Pancreas (tissue), 10 donors: Measurements from ENCODE around the gene PDCD1. TPM values are rescaled to one million over a fixed set of nuclear protein-coding genes. Genes with fewer than 3 reads are reported as not detected.
A peak's percentile ranks its signal among the peaks of the same experiment; 100 is the strongest.

ENCODE experiments used
- ATAC-seq, 4 donors: fragments of 200-7000 bp; cut with Tn5 transposase; one replicate each; pipeline versions ENCODE4 v1.8.0 to v1.9.1; 2020; ENCODE audit warnings: mild to moderate bottlenecking in 4 of 4, moderate library complexity in 4 of 4
- DNase-seq, 6 donors: peaks; one replicate each; pipeline ENCODE4 v3.0.0-alpha.2; 2020
- FAIRE-seq: peaks from 2 replicates; lab custom pipeline; 2012; peaks lifted over from hg19 to GRCh38; lab: Jason Lieb, UNC
- H3K27ac ChIP-seq, 4 donors: fragments of 200-600 bp; sonication (generic); 1 replicate in 3 of 4; 2 replicates in 1 of 4; pipeline versions ENCODE4 v1.5.0 to v1.8.0; 2020
- H3K27me3 ChIP-seq, 4 donors: fragments of 200-600 bp; one replicate each; pipeline ENCODE4 v1.8.0; 2021
- H3K36me3 ChIP-seq, 3 donors: fragments of 200-600 bp; sonication (generic) in 1 of 3; one replicate each; pipeline versions ENCODE4 v1.5.0 to v1.8.0; 2020 to 2021
- H3K4me1 ChIP-seq, 3 donors: fragments of 200-600 bp; one replicate each; pipeline ENCODE4 v1.8.0; 2021
- H3K4me3 ChIP-seq, 4 donors: fragments of 200-600 bp; sonication (generic) in 2 of 4; one replicate each; pipeline versions ENCODE4 v1.5.0 to v1.8.0; 2020 to 2021
- H3K9me3 ChIP-seq, 4 donors: fragments of 200-600 bp; one replicate each; pipeline ENCODE4 v1.8.0; 2021
- CTCF ChIP-seq, 4 donors: fragments of 200-600 bp; sonication (generic) in 3 of 4; IDR thresholded peaks; one replicate each; pipeline versions ENCODE4 v1.5.0 to v1.8.0; 2021; ENCODE audit warnings: antibody characterized with exemption in 4 of 4
- WGBS, 2 donors: extraction: QIAGEN DNeasy Blood & Tissue Kit; methylation state at CpG; one replicate each; pipeline ENCODE4 v1.1.7; 2013; 5-methylcytosine and 5-hydroxymethylcytosine counted together
- intact Hi-C, 3 donors: fragments of 100-400 bp; cut with DNase I; formaldehyde crosslinking; loops; one replicate each; pipeline versions ENCODE4 v1.11.1 to v1.14.2; 2022
- polyA plus RNA-seq, 2 donors: library from polyadenylated mRNA; stranded (reverse); fragments of 200-250 nt; gene quantifications; one replicate each; pipeline ENCODE4 v1.2.3, GENCODE V29; 2013
- total RNA-seq, 6 donors: library from RNA; stranded (reverse); fragmentation: NEBNext Ultra II Directional in 4 of 6; extraction: Animal tissue kit (Norgen Biotek cat#: 25700) in 4 of 6; gene quantifications; one replicate each; pipeline versions ENCODE4 v1.2.1 to v1.2.4, GENCODE V29; 2021 to 2023
- donor health status: healthy with polysubstance abuse.
- donor health status: DM: no; HTN: no; CAD: no; lungs with moderate emphysema.
- donor health status: DM: no; HTN: no; CAD: no.
- donor health status: control.
- donor health status: control.
- donor health status: Bipolar disorder and iron deficiency.
- donor health status: DM: yes; HTN: yes; CAD: no.
- donor health status: DM: no; HTN: no; CAD: no.
- donor health status: DM: no; HTN: no; CAD: no.
- donor health status: DM: yes; HTN: yes; CAD: no.

Gene PDCD1
- total and polyA plus RNA-seq, 8 donors: 0.09 to 0.63 (median 0.23) TPM; not detected in 1

GRCh38 chr2:241862775-241863535 lies 4.3 kb upstream of the PDCD1 start:
- Histone ChIP-seq H3K27me3 (peaks cover 0 to 5% (median 0%) of the 10 kb centered on the region in 4 donors), H3K9me3 (no peaks in the 10 kb centered on the region), H3K4me3 (no peak overlapping the region), H3K4me1 (no peaks in the 10 kb centered on the region), H3K27ac (no peak overlapping the region), H3K36me3 (no peaks in the 10 kb centered on the region)
- 67 to 80% methylated on average over 22 of the region's 22 CpGs for WGBS, 2 donors
- DNase-seq: peak in 1 of 6 donors; percentile 17
- intact Hi-C loops: no loop called here
- no peak for FAIRE-seq
- TF ChIP-seq CTCF (IDR thresholded peaks at IDR 0.05): no peak
- ATAC-seq: no peak

GRCh38 chr2:241862093-241862492 lies 3.4 kb upstream of the PDCD1 start:
- H3K27ac ChIP-seq: no peak overlapping the region
- H3K27me3 ChIP-seq: peaks cover 0 to 5% (median 0%) of the 10 kb centered on the region in 4 donors
- WGBS, 2 donors: 73 to 74% methylated on average over 8 of the region's 8 CpGs
- intact Hi-C loops: no loop called here
- no peaks in the 10 kb centered on the region for H3K4me1 ChIP-seq
- FAIRE-seq: no peak
- DNase-seq: peak in 2 of 6 donors; percentile 24 to 28
- H3K36me3 ChIP-seq: no peaks in the 10 kb centered on the region
- no peak overlapping the region for H3K4me3 ChIP-seq
- TF ChIP-seq CTCF (IDR thresholded peaks at IDR 0.05): no peak
- ATAC-seq: no peak
- no peaks in the 10 kb centered on the region for H3K9me3 ChIP-seq

- H3K4me1 ChIP-seq: no peaks in the 10 kb centered on the region
- FAIRE-seq: no peak
- 86 to 92% methylated on average over 1 of the region's 1 CpG for WGBS, 2 donors
- no peak for TF ChIP-seq CTCF (IDR thresholded peaks at IDR 0.05)
- intact Hi-C loops: no loop called here
- no peaks in the 10 kb centered on the region for H3K36me3 ChIP-seq
- no peak overlapping the region for H3K27ac ChIP-seq
- H3K9me3 ChIP-seq: no peaks in the 10 kb centered on the region
- peaks cover 0 to 5% (median 0%) of the 10 kb centered on the region in 4 donors for H3K27me3 ChIP-seq
- no peak for DNase-seq
- no peak overlapping the region for H3K4me3 ChIP-seq
- ATAC-seq: no peak
Observed at GRCh38 chr2:241861264-241861663, 2.6 kb upstream of the PDCD1 start.

- 83 to 91% methylated on average over 10 of the region's 10 CpGs for WGBS, 2 donors
- DNase-seq (peak in 2 of 6 donors; percentile 41 to 45), ATAC-seq (peak in 2 of 4 donors; percentile 8 to 24), FAIRE-seq (no peak)
- no peak overlapping the region for H3K4me3 ChIP-seq
- H3K9me3 ChIP-seq: no peaks in the 10 kb centered on the region
- H3K36me3 ChIP-seq: no peaks in the 10 kb centered on the region
- H3K4me1 ChIP-seq: no peaks in the 10 kb centered on the region
- intact Hi-C loops: no loop called here
- H3K27ac ChIP-seq: peak overlapping the region in 2 of 4 donors; percentile 33 to 63
- H3K27me3 ChIP-seq: peaks cover 0 to 5% (median 0%) of the 10 kb centered on the region in 4 donors
- TF ChIP-seq CTCF (IDR thresholded peaks at IDR 0.05): no peak
Observed at GRCh38 chr2:241860184-241861078, 1.7 kb upstream of the PDCD1 start.
